T1000 (cell line): Measurements from ENCODE around the gene JAKMIP3.

Experiments
- DNase-seq: peaks from one replicate; lab custom pipeline; 2025; ENCODE audit warnings: mixed read lengths; lab: John Stamatoyannopoulos, UW

The JAKMIP3 gene

GRCh38 chr10:132111871-132112341 is 46.2 kb downstream of the JAKMIP3 start:
- no peak for DNase-seq

GRCh38 chr10:132112611-132113010 is 46.9 kb downstream of the JAKMIP3 start:
- DNase-seq = no peak

GRCh38 chr10:132113206-132113605 is 47.5 kb downstream of the JAKMIP3 start:
- no peak for DNase-seq

GRCh38 chr10:132113766-132114365 is 48.1 kb downstream of the JAKMIP3 start:
- no peak for DNase-seq

- DNase-seq = no peak
Measured at GRCh38 chr10:132114953-132115520, 49.3 kb downstream of the JAKMIP3 start.
